Measurements from ENCODE around the gene TFCP2.

TFCP2 gene

DNA sequence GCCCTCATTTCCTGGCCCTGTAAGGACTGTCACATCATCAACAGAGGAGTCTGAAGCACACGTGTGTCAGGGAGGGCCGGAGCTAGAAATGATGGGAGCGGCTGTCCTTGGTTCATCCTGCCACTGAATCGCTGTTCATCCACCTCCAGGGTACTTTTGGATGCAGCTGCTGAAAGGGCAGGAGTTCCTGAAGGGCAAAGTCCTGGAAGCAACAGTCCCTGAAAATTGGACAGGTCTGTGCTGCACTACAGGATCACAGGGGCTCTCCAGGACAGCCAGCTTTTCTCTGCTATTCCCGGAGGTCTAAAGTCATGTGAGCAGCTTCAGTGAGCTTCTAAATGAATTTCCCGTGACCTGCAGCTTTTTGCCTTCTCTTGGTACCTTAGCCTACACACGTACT lies 27.2 kb upstream of the TFCP2 start:
- Histone ChIP-seq H3K4me2 (ENCODE audit: low read depth, low read length, poor library complexity, severe bottlenecking) (no peak overlapping the region), H3F3A (ENCODE audit: low read depth) (no peaks in the 10 kb centered on the region), H3K9me3 (ENCODE audit: insufficient read depth, low read depth, low read length) (no peaks in the 10 kb centered on the region), H3K36me3 (ENCODE audit: insufficient read depth, low read length) (no peaks in the 10 kb centered on the region), H3K4me1 (ENCODE audit: insufficient read depth, low read length, poor library complexity, severe bottlenecking) (no peaks in the 10 kb centered on the region), H3K27me3 (ENCODE audit: insufficient read depth, low read length, poor library complexity, severe bottlenecking) (no peaks in the 10 kb centered on the region), H3K9me2 (replicated peaks; ENCODE audit: low read depth, low read length) (no peaks in the 10 kb centered on the region), H3K4me3 (ENCODE audit: low read length, poor library complexity, severe bottlenecking) (no peak overlapping the region), H4K20me1 (ENCODE audit: insufficient read depth, low read length, poor library complexity, severe bottlenecking) (no peaks in the 10 kb centered on the region), H3K9ac (ENCODE audit: low read depth, low read length, poor library complexity, severe bottlenecking) (no peak overlapping the region), H2AFZ (ENCODE audit: low read length) (no peak overlapping the region), H3K79me2 (ENCODE audit: insufficient read depth, low read length) (no peaks in the 10 kb centered on the region)
- TF ChIP-seq, protein P1, sequence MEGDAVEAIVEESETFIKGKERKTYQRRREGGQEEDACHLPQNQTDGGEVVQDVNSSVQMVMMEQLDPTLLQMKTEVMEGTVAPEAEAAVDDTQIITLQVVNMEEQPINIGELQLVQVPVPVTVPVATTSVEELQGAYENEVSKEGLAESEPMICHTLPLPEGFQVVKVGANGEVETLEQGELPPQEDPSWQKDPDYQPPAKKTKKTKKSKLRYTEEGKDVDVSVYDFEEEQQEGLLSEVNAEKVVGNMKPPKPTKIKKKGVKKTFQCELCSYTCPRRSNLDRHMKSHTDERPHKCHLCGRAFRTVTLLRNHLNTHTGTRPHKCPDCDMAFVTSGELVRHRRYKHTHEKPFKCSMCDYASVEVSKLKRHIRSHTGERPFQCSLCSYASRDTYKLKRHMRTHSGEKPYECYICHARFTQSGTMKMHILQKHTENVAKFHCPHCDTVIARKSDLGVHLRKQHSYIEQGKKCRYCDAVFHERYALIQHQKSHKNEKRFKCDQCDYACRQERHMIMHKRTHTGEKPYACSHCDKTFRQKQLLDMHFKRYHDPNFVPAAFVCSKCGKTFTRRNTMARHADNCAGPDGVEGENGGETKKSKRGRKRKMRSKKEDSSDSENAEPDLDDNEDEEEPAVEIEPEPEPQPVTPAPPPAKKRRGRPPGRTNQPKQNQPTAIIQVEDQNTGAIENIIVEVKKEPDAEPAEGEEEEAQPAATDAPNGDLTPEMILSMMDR (conservative IDR thresholded peaks at IDR 0.05; ENCODE audit: low read length) = no peak
- TF ChIP-seq EZH2phosphoT487 (IDR thresholded peaks at IDR 0.05; ENCODE audit: borderline replicate concordance) = no peak

DNA sequence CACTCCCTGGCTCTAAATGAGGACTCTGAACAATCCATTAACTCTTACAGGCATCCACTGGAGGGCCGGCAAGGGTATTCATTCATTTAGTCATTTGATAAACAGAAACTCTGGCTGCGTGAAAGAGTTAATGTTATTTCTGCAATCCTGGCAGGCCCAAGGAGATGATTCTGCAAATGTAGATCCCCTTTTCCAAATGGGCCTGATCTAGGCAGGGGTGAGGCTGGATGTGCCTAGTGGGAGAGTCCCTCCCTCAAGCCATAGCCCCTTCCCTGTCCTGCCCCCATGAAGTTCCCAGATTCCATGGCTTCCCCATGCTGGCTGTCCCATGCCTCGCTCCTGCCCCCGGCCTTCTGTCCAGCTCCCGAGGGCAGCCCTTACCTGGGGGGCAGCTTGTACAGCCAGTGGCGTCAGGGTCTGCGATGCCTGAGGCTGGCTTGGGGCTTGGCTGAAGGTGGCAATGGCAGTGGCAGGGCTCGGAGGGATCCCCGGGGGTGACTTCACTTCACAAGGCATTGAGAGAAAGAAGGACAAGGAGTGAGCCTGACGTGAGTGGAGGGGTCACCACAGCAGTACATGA lies 26.5 kb upstream of the TFCP2 start:
- no peaks in the 10 kb centered on the region for H3K79me2 ChIP-seq (ENCODE audit: insufficient read depth, low read length)
- H3K36me3 ChIP-seq (ENCODE audit: insufficient read depth, low read length) = no peaks in the 10 kb centered on the region
- H3K4me3 ChIP-seq (ENCODE audit: low read length, poor library complexity, severe bottlenecking) = no peak overlapping the region
- H3K9ac ChIP-seq (ENCODE audit: low read depth, low read length, poor library complexity, severe bottlenecking) = no peak overlapping the region
- H3K27me3 ChIP-seq (ENCODE audit: insufficient read depth, low read length, poor library complexity, severe bottlenecking) = no peaks in the 10 kb centered on the region
- no peaks in the 10 kb centered on the region for H3K9me3 ChIP-seq (ENCODE audit: insufficient read depth, low read depth, low read length)
- no peaks in the 10 kb centered on the region for H3K9me2 ChIP-seq (replicated peaks; ENCODE audit: low read depth, low read length)
- H4K20me1 ChIP-seq (ENCODE audit: insufficient read depth, low read length, poor library complexity, severe bottlenecking) = no peaks in the 10 kb centered on the region
- TF ChIP-seq, protein P1 (conservative IDR thresholded peaks at IDR 0.05; ENCODE audit: low read length) = no peak
- TF ChIP-seq EZH2phosphoT487 (IDR thresholded peaks at IDR 0.05; ENCODE audit: borderline replicate concordance) = no peak
- H3F3A ChIP-seq (ENCODE audit: low read depth) = no peaks in the 10 kb centered on the region
- H2AFZ ChIP-seq (ENCODE audit: low read length) = no peak overlapping the region
- no peaks in the 10 kb centered on the region for H3K4me1 ChIP-seq (ENCODE audit: insufficient read depth, low read length, poor library complexity, severe bottlenecking)
- no peak overlapping the region for H3K4me2 ChIP-seq (ENCODE audit: low read depth, low read length, poor library complexity, severe bottlenecking)

DNA sequence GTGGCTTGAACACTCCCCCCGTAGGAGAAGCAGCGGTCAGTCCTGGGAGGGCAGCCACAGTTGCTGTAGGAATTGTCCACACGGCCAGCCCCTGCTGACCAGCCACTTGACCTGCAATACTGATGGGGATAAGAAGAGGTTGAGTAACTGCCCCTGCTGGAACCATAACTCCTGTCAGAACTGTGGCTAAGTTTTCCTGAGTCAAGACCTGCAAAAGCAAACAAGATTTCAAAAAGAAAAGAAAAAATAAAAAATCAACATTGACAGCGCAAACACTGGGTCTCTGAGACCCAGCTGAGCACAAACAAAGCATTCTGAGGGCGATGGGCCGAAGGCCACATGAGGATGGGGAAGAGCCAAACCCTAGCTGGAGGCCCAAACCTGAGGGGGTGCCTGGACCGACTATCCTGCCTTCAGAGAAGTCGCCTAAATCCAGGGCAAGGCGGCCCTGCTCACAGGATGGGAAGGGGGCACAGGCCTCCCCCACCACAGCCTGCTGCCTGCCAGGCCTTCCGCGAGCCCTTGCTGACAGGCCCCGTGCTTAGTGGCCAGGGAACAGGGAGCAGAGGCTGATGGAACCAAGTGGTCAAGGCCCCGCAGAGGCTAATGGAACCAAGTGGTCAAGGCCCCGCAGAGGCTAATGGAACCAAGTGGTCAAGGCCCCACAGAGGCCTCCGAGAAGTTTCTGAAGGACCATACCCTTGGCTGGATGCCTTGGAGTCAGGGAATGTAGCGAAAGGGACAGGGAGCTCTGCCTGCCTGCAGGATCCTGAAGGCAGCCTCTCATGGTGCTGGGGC lies 25.8 kb upstream of the TFCP2 start:
- Histone ChIP-seq H3K4me1 (ENCODE audit: insufficient read depth, low read length, poor library complexity, severe bottlenecking) (no peaks in the 10 kb centered on the region), H3K9ac (ENCODE audit: low read depth, low read length, poor library complexity, severe bottlenecking) (no peak overlapping the region), H2AFZ (ENCODE audit: low read length) (no peak overlapping the region), H3K79me2 (ENCODE audit: insufficient read depth, low read length) (no peaks in the 10 kb centered on the region), H3K9me3 (ENCODE audit: insufficient read depth, low read depth, low read length) (no peaks in the 10 kb centered on the region), H3K36me3 (ENCODE audit: insufficient read depth, low read length) (no peaks in the 10 kb centered on the region), H3F3A (ENCODE audit: low read depth) (no peaks in the 10 kb centered on the region), H3K9me2 (replicated peaks; ENCODE audit: low read depth, low read length) (no peaks in the 10 kb centered on the region), H3K27me3 (ENCODE audit: insufficient read depth, low read length, poor library complexity, severe bottlenecking) (no peaks in the 10 kb centered on the region), H3K4me2 (ENCODE audit: low read depth, low read length, poor library complexity, severe bottlenecking) (no peak overlapping the region), H3K4me3 (ENCODE audit: low read length, poor library complexity, severe bottlenecking) (no peak overlapping the region), H4K20me1 (ENCODE audit: insufficient read depth, low read length, poor library complexity, severe bottlenecking) (no peaks in the 10 kb centered on the region)
- TF ChIP-seq EZH2phosphoT487 (IDR thresholded peaks at IDR 0.05; ENCODE audit: borderline replicate concordance) = no peak
- TF ChIP-seq, protein P1 (conservative IDR thresholded peaks at IDR 0.05; ENCODE audit: low read length) = no peak

Data from Loucy (cell line).